HG02970 (cell line): ENCODE measurements around the gene MRPS12.
"Not testable (repeated sequence)": the region's sequence is repeated elsewhere in the genome, so short reads cannot be mapped to it uniquely, and the experiment has no call there.

Experiments used
- ATAC-seq: cut with Tn5 transposase; IDR thresholded peaks from one replicate; pipeline ENCODE4 v1.9.1; 2021; ENCODE audit warnings: mild to moderate bottlenecking, moderate library complexity, moderate number of reproducible peaks; ENCODE audit not compliant: unreplicated experiment, low FRiP score

The MRPS12 gene

GRCh38 chr19:38930776-38931520, at the start of gene MRPS12:
Gene MRPS12, plus strand, starts transcription at chr19:38930944. Its CDS starts 351 bp downstream, at chr19:38931295.
- peak; percentile 90 for ATAC-seq

DNA sequence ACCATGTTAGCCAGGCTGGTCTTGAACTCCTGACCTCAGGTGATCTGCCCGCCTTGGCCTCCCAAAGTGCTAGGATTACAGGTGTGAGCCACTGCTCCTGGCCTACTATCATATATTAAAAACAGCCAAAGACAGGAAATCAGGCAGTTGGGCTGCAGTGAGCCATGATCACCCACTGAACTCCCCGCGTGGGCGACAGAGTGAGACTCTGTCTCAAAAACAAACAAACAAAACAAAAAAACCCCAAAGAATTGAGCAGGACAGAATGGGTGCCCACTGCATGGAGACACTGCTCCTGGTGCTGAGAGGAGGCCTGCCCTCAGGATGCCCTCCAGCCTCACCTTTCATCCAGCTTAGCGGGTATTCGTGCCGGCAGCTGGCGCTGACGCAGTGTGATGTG, 47.5 kb upstream of the MRPS12 start:
- ATAC-seq: no peak

DNA sequence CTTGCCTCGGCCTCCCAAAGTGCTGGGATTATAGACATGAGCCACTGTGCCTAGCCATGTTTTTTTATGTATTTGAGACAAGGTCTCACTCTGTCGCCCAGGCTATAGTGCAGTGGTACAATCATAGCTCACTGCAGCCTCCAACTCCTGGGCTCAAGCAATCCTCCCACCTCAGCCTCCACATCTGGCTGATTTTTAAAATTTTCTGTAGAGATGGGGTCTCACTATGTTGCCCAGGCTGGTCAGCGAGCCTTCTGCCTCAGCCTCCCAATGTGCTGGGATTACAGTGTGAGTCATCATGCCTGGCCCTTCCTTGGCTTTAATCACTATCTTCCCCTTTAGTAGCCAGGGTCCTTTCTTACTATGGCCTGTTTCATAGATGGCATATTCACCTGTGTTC, 46.1 kb upstream of the MRPS12 start:
- ATAC-seq: not testable (repeated sequence)

- no peak for ATAC-seq
Measured at GRCh38 chr19:38888876-38889275, 41.9 kb upstream of the MRPS12 start.

- ATAC-seq: no peak
Measured at GRCh38 chr19:38889803-38890202, 40.9 kb upstream of the MRPS12 start.

DNA sequence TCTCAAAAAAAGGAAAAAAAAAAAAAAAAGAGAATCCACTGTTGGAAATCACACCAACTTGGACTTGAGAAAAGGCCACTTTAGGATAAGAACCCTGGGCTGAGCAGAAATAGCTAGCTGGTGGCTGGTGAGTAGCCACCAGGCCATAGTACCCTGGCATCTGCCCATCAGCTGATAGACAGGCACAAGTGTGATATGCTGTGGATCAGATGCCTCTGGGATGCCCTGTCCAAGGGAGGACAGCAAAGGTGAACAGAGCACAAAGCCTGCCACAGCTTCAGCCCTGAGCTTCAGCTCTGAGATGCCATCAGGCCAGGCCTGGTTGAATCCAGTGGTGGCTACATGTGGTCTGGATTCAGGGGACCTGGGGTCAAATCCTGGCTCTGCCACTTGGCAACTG, 40.1 kb upstream of the MRPS12 start:
- ATAC-seq: no peak

- ATAC-seq: no peak
Measured at GRCh38 chr19:38891771-38892170, 39.0 kb upstream of the MRPS12 start.

- no peak for ATAC-seq
Measured at GRCh38 chr19:38892841-38893240, 37.9 kb upstream of the MRPS12 start.

DNA sequence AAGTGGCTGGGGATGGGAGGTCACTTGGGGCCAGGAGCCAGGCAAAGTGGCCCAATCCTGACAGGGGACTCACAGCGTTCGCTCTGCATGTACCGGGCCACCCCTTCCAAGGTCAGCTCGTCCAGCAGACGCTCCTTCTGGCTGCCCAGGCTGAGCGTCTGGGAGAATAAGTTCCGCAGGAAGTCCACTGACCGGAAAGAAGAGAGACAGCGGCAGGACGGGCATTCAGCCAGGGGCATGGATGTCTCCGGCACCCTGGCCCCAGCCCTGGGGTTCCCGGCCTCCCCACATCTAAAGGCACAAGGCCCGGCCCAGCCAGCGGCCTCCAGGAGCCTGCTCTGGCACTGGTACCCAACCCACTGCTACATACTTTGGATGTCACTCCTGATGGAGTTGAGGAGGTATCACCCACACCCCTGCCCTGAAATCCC, 37.4 kb upstream of the MRPS12 start:
- no peak for ATAC-seq

- ATAC-seq: no peak
Measured at GRCh38 chr19:38894968-38895367, 35.8 kb upstream of the MRPS12 start.

DNA sequence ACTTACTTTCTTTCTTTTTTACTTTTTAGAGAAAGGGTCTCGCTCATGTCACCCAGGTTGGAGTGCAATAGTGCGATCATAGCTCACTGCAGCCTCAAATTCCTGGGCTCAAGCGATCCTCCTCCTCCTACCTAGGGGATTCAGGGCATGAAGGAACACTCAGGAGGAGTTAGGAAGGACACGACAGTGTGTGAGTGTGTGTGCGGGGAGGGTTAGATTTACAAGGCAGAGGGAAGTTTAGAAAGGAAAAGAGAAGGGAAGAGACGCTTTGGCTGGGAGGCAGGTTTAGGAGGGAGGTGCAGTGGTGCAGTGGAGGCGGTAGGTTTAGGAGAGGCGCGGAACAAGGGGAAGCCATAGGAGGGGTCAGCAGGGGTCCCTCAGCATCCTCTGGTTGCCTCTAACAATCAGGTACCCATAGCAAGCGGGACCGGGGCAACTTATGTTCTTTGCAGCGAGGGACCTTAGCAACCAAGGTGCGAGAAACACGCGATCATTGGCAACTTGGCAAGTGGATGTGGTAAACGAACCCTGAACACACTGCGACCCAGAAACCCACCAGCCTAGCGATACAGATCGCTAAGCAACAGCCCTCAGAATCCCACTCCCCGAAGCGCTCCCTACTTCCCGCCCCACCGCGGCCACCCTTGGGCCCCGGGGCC, 31.8 kb upstream of the MRPS12 start:
- ATAC-seq: no peak

- peak; percentile 95 for ATAC-seq
Measured at GRCh38 chr19:38899447-38900201, 31.1 kb upstream of the MRPS12 start, which contains the start of the genes NFKBIB and SIRT2. Gene NFKBIB, plus strand, starts transcription at chr19:38899969. Its CDS starts 64 bp downstream, at chr19:38900033. Gene SIRT2, minus strand, starts transcription at chr19:38899618. Its CDS starts 97 bp downstream, at chr19:38899521.

DNA sequence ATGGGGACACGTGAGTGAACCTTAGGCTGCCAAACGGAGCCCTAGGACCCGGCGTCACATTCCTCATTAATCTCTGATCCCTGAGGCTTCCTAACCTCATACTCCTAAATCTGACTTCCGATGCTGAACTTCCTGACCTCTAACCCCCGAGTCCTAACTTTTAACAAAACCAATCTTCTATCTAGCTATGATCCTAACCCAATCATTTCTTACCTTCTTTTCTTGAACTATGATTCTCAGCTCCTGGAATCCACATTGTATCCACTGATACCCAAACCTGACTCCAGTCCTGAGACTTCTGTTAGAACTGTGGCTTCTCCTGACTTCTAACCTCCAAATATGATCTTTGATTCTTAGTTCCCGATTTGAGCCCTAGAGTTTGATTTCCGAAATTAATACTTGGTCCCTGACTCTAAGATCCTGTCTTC, 30.5 kb upstream of the MRPS12 start:
- no peak for ATAC-seq

GRCh38 chr19:38900743-38901190, 30.0 kb upstream of the MRPS12 start:
- no peak for ATAC-seq

DNA sequence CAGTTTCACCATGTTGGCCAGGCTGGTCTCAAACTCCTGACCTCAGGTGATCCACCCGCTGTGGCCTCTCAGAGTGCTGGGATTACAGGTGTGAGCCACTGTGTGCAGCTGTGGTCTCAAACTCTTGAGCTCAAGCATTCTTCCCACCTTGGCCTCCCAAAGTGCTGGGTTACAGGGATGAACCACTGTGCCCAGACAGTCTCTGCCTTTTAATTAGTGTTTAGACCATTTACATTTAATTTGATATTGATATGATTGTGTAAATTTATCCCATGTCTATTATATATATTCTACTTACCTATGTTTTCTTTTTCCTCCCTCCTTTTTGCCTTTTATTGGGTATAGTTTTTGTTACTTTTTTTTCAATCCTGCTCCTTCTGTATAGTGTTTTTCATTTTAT, 29.1 kb upstream of the MRPS12 start:
- ATAC-seq: no peak

GRCh38 chr19:38904581-38905539, 25.9 kb upstream of the MRPS12 start:
- ATAC-seq: no peak

GRCh38 chr19:38905620-38906019, 25.1 kb upstream of the MRPS12 start:
- no peak for ATAC-seq

DNA sequence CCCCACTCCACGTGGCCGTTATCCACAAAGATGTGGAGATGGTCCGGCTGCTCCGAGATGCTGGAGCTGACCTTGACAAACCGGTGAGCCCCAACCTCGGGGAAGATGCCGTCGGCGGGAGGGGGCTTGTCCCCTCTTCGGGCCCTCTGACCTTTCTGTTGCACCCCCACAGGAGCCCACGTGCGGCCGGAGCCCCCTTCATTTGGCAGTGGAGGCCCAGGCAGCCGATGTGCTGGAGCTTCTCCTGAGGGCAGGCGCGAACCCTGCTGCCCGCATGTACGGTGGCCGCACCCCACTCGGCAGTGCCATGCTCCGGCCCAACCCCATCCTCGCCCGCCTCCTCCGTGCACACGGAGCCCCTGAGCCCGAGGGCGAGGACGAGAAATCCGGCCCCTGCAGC, 23.5 kb upstream of the MRPS12 start:
- no peak for ATAC-seq

DNA sequence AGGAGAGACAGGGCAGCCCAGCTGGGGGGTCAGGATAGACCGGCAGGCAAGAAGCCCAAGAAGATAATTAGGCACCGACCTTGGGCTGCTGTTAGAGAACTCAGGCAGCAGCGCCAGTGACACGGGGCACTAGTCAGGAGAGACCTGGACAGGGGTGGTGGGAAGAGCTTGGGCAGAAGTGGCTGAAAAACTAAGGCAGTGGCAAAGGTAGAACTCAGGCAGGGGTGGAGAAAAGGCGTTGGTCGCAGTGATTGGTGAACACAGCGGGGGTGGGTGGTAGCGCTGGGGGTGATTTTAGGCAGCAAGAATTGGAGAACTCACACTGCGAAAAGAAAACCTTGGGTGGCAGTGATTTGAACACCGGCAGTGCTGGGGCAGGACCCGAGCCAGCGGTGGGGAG, 23.1 kb upstream of the MRPS12 start:
- ATAC-seq: no peak

DNA sequence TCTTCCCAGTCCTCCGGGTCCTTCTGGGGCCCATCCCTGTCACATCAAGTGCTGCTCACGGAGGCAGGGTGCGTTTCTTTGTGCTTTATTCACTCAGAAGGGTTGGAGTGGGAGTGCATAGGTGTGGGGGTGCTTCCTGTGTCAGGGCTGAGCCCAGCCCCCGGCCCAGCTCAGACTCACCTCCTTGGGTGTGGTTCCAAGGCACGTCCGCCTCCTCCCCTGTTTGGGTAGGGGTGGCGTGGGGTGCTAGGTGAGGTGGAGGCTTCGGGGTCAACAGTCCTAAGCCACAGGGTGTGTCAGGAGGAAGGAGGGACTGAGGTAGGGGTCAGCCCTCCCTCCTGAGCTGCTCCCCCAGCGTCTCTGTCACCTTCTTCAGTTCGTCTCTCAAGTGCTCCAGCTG, 21.8 kb upstream of the MRPS12 start:
- no peak for ATAC-seq
